CD4-positive, CD25-positive, alpha-beta regulatory T cell (primary cell): ENCODE results near the gene CDK2AP2. TPM values are rescaled to one million over a fixed set of nuclear protein-coding genes. Genes with fewer than 3 reads are reported as not detected.
A peak's percentile ranks its signal among the peaks of the same experiment; 100 is the strongest.

ENCODE experiments used
- ATAC-seq, 2 donors: fragments of 150-1000 bp; cut with Tn5 transposase; one replicate each; pipeline ENCODE4 v1.10.0; 2021; ENCODE audit warnings: low read depth in 2 of 2, moderate number of reproducible peaks in 2 of 2, moderate library complexity in 1 of 2
- DNase-seq, 3 donors: peaks; one replicate each; pipeline versions ENCODE4 v3.0.0 to v3.0.0-alpha.2; 2012 to 2022; ENCODE audit warnings: mixed read lengths in 1 of 3
- H3K27ac ChIP-seq: one replicate; pipeline ENCODE4 v1.7.0; 2013; ENCODE audit warnings: mild to moderate bottlenecking, low read length; ENCODE audit not compliant: insufficient read depth, poor library complexity, severe bottlenecking
- H3K27me3 ChIP-seq: one replicate; pipeline ENCODE4 v1.7.0; 2013; ENCODE audit warnings: low read length; ENCODE audit not compliant: control insufficient read depth, insufficient read depth
- H3K36me3 ChIP-seq: one replicate; pipeline ENCODE4 v1.7.0; 2013; ENCODE audit warnings: mild to moderate bottlenecking, low read length, moderate library complexity; ENCODE audit not compliant: control insufficient read depth, insufficient read depth
- H3K4me1 ChIP-seq: 2 replicates; pipeline ENCODE4 v1.7.0; 2013; ENCODE audit warnings: mild to moderate bottlenecking, low read length; ENCODE audit not compliant: insufficient read depth, control insufficient read depth, poor library complexity, severe bottlenecking
- H3K4me3 ChIP-seq: one replicate; pipeline ENCODE4 v1.7.0; 2013; ENCODE audit warnings: low read depth, mild to moderate bottlenecking, low read length, moderate library complexity
- H3K9me3 ChIP-seq, 2 experiments: 1 replicate in 1 of 2; 2 replicates in 1 of 2; pipeline ENCODE4 v1.7.0; 2013; ENCODE audit warnings: low read length in 2 of 2, mild to moderate bottlenecking in 1 of 2, moderate library complexity in 1 of 2; ENCODE audit not compliant: control insufficient read depth in 2 of 2
- H3K27ac Mint-ChIP-seq, 3 donors: one replicate each; pipeline ENCODE4 v1.8.0; 2020 to 2022; ENCODE audit warnings: mild to moderate bottlenecking in 3 of 3, mixed read lengths in 3 of 3, moderate library complexity in 2 of 3
- H3K27me3 Mint-ChIP-seq: one replicate; pipeline ENCODE4 v1.8.0; 2022; ENCODE audit warnings: mild to moderate bottlenecking, mixed read lengths
- H3K36me3 Mint-ChIP-seq: one replicate; pipeline ENCODE4 v1.8.0; 2020; ENCODE audit warnings: mixed read lengths
- H3K4me1 Mint-ChIP-seq, 4 donors: one replicate each; pipeline ENCODE4 v1.8.0; 2020 to 2022; ENCODE audit warnings: mixed read lengths in 4 of 4, mild to moderate bottlenecking in 1 of 4
- H3K4me3 Mint-ChIP-seq, 4 donors: one replicate each; pipeline ENCODE4 v1.8.0; 2020 to 2022; ENCODE audit warnings: mild to moderate bottlenecking in 4 of 4, mixed read lengths in 4 of 4, moderate library complexity in 3 of 4
- H3K9me3 Mint-ChIP-seq, 7 donors: one replicate each; pipeline ENCODE4 v1.8.0; 2020 to 2022; ENCODE audit warnings: mixed read lengths in 7 of 7, mild to moderate bottlenecking in 3 of 7, moderate library complexity in 2 of 7
- polyA plus RNA-seq, 4 donors: library from polyadenylated mRNA; unstranded; fragments of 300-500 nt; fragmentation: Illumina TruSeq; gene quantifications; one replicate each; pipeline ENCODE4 v1.2.3, GENCODE V29; 2021
- total RNA-seq: library from RNA; stranded (reverse); gene quantifications from one replicate; pipeline ENCODE4 v1.2.3, GENCODE V29; 2022

Gene CDK2AP2
- total and polyA plus RNA-seq, 5 donors from 2014 or later: 38.5 to 135 (median 122) TPM

DNA sequence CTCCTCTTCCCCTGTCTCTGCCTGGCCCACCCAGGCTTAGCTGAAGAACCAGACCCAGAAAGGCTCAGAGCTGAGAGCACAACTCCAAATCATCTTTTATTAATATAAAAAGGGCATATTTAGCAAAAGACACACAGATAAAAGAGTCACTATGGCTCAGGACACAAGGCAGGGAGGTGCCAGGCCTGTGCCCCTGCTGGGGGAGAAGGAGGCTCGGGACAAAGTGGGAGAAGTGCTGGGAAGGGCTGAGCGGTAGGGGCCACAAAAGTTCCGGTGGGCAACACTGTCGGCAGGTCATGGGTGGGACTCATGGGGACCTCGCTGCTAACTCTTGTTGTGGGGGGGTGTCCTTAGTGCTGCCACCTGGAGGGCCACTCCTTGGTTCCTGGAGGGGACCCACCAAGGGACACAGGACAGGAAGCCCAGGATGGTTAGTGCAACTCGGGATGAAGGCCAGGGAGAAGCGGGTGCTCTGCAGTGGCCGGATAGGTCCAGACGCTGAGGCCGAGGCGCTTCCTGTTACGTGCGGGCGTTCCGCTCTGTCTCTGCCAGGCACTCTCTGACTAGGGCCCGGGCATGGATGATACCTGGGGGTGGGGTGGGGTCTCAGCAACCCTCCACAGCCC is 1.4 kb downstream of the CDK2AP2 start:
- peaks cover 23% of the 10 kb centered on the region for H3K27me3 Mint-ChIP-seq
- H3K9me3 Mint-ChIP-seq: no peaks in the 10 kb centered on the region
- peak overlapping the region; percentile 90 to 98 (median 94) for H3K4me3 Mint-ChIP-seq
- ATAC-seq (no peak), DNase-seq (no peak)
- no peaks in the 10 kb centered on the region for H3K36me3 Mint-ChIP-seq
- H3K4me1 Mint-ChIP-seq: peaks cover 7 to 45% (median 29%) of the 10 kb centered on the region in 4 donors
- Histone ChIP-seq H3K27ac (peak overlapping the region; percentile 98), H3K4me3 (peak overlapping the region; percentile 47), H3K9me3 (no peaks in the 10 kb centered on the region), H3K36me3 (peaks cover 10% of the 10 kb centered on the region), H3K4me1 (peaks cover 49% of the 10 kb centered on the region), H3K27me3 (peaks cover 5% of the 10 kb centered on the region)
- H3K27ac Mint-ChIP-seq: peak overlapping the region; percentile 86 to 96 (median 92)

GRCh38 chr11:67505605-67506396 is 2.2 kb downstream of the CDK2AP2 start:
- Histone ChIP-seq H3K36me3 (peaks cover 17% of the 10 kb centered on the region), H3K27me3 (peaks cover 3% of the 10 kb centered on the region), H3K27ac (peak overlapping the region; percentile 98), H3K9me3 (no peaks in the 10 kb centered on the region), H3K4me3 (peak overlapping the region; percentile 55), H3K4me1 (peaks cover 49% of the 10 kb centered on the region)
- H3K4me1 Mint-ChIP-seq: peaks cover 8 to 51% (median 34%) of the 10 kb centered on the region in 4 donors
- H3K27ac Mint-ChIP-seq: peak overlapping the region; percentile 86 to 96 (median 94)
- H3K27me3 Mint-ChIP-seq: peaks cover 19% of the 10 kb centered on the region
- H3K4me3 Mint-ChIP-seq: peak overlapping the region; percentile 90 to 98 (median 94)
- peaks cover 6% of the 10 kb centered on the region for H3K36me3 Mint-ChIP-seq
- DNase-seq (peak; percentile 84 to 92 (median 88)), ATAC-seq (peak; percentile 43 to 50)
- H3K9me3 Mint-ChIP-seq: no peaks in the 10 kb centered on the region

- peak within 1 kb of the TSS; percentile 98 for H3K27ac ChIP-seq
- Mint-ChIP-seq H3K36me3 (peaks cover 10% of the 10 kb centered on the region), H3K27me3 (peaks cover 11% of the 10 kb centered on the region), H3K27ac (peak within 1 kb of the TSS; percentile 86 to 96 (median 94)), H3K4me3 (peak within 1 kb of the TSS; percentile 90 to 98 (median 94)), H3K4me1 (peaks cover 10 to 55% (median 38%) of the 10 kb centered on the region in 4 donors), H3K9me3 (no peaks in the 10 kb centered on the region)
- peaks cover 49% of the 10 kb centered on the region for H3K4me1 ChIP-seq
- H3K9me3 ChIP-seq: no peaks in the 10 kb centered on the region
- no peaks in the 10 kb centered on the region for H3K27me3 ChIP-seq
- H3K36me3 ChIP-seq: peaks cover 23% of the 10 kb centered on the region
- peak within 1 kb of the TSS; percentile 55 for H3K4me3 ChIP-seq
- ATAC-seq (peak; percentile 2 to 4), DNase-seq (peak; percentile 67 to 76 (median 70))
Measured at GRCh38 chr11:67504950-67505581, 2.9 kb downstream of the CDK2AP2 start, which contains the start of gene PITPNM1. TSS of gene PITPNM1 (minus strand) at chr11:67505363. CDS start at chr11:67504180, 1,183 bp downstream.

DNA sequence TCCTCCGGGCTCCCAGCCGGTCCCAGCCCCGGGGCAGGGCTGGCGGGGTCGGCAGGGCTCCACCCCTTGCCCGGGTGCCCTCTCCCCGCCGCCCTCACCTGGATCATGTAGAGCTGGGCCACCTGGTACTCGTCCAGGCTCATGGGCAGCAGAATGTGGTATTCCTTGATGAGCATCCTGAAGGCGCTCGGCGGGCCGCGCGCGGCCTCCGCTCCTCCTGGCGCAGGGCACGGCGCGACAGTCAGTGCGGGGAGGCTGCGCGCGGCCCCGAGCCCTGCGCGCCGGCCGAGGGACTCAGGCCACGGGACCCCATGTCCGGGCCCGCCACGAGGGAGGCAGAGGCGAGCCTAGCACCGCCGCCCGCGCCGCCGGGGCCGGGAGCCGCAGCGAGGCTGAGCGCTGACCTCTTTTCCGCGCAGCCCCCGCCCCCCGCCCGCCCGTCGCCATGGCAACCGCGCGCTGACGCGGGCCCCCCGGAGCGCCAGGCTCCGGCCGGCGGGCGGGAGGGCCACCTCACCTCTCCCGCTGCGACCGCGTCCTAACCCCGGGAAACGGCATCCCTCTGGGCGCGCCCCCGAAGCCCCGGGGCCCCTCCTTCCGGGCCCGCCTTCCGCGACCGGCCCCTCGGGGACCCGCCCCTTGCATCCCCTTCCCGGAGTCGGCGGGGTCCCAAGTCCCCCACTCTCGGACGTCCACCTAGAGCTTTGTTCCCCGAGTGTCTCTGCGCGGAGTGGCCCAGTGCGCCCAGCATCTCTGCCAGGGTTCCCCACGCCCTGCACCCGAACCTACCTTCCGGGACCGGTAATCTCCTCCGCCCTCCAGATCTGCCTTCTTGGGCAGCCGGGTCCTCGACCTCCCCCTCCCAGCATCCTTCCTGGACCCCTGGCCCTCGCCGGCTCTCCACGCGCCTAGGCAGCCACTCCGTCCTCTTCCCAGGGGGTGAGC is 3.7 kb downstream of the CDK2AP2 start:
- Histone ChIP-seq H3K9me3 (no peaks in the 10 kb centered on the region), H3K36me3 (peaks cover 29% of the 10 kb centered on the region), H3K27me3 (no peaks in the 10 kb centered on the region), H3K4me1 (peaks cover 49% of the 10 kb centered on the region), H3K27ac (peak overlapping the region; percentile 98), H3K4me3 (peak overlapping the region; percentile 53)
- H3K9me3 Mint-ChIP-seq: no peaks in the 10 kb centered on the region
- H3K27me3 Mint-ChIP-seq: peaks cover 6% of the 10 kb centered on the region
- H3K36me3 Mint-ChIP-seq: peaks cover 10% of the 10 kb centered on the region
- H3K4me1 Mint-ChIP-seq: peaks cover 10 to 53% (median 38%) of the 10 kb centered on the region in 4 donors
- H3K27ac Mint-ChIP-seq: peak overlapping the region in 2 of 3 donors; percentile 73 to 80
- DNase-seq (peak; percentile 42 to 52 (median 43)), ATAC-seq (no peak)
- H3K4me3 Mint-ChIP-seq: peak overlapping the region; percentile 90 to 94 (median 92)

GRCh38 chr11:67503119-67504004 is 4.6 kb downstream of the CDK2AP2 start:
- H3K4me1 ChIP-seq: peaks cover 44% of the 10 kb centered on the region
- no peak for ATAC-seq

GRCh38 chr11:67502328-67502979 is 5.5 kb downstream of the CDK2AP2 start:
- Mint-ChIP-seq H3K27me3 (no peaks in the 10 kb centered on the region), H3K4me3 (peak overlapping the region; percentile 80 to 92 (median 88)), H3K27ac (peak overlapping the region in 2 of 3 donors; percentile 39 to 78), H3K9me3 (no peaks in the 10 kb centered on the region), H3K4me1 (peaks cover 10 to 45% (median 32%) of the 10 kb centered on the region in 4 donors), H3K36me3 (peaks cover 10% of the 10 kb centered on the region)
- H3K27ac ChIP-seq: no peak overlapping the region
- H3K36me3 ChIP-seq: peaks cover 35% of the 10 kb centered on the region
- peaks cover 39% of the 10 kb centered on the region for H3K4me1 ChIP-seq
- H3K4me3 ChIP-seq: no peak overlapping the region
- DNase-seq: no peak
- no peaks in the 10 kb centered on the region for H3K9me3 ChIP-seq
- H3K27me3 ChIP-seq: no peaks in the 10 kb centered on the region
- ATAC-seq: no peak

More at GRCh38 chr11:67503119-67504004, 4.6 kb downstream of the CDK2AP2 start:
- peaks cover 10 to 45% (median 32%) of the 10 kb centered on the region in 4 donors for H3K4me1 Mint-ChIP-seq
- peak overlapping the region; percentile 80 to 92 (median 88) for H3K4me3 Mint-ChIP-seq
- Histone ChIP-seq H3K27ac (peak overlapping the region; percentile 47), H3K4me3 (no peak overlapping the region), H3K27me3 (no peaks in the 10 kb centered on the region), H3K36me3 (peaks cover 32% of the 10 kb centered on the region), H3K9me3 (no peaks in the 10 kb centered on the region)
- no peak for DNase-seq
- H3K9me3 Mint-ChIP-seq: no peaks in the 10 kb centered on the region
- no peaks in the 10 kb centered on the region for H3K27me3 Mint-ChIP-seq
- peak overlapping the region; percentile 39 to 97 (median 78) for H3K27ac Mint-ChIP-seq
- H3K36me3 Mint-ChIP-seq: peaks cover 10% of the 10 kb centered on the region
